K562 (cell line): ENCODE measurements around the gene SCGB1D1. TPM values are rescaled to one million over a fixed set of nuclear protein-coding genes. Genes with fewer than 3 reads are reported as not detected.
A peak's percentile ranks its signal among the peaks of the same experiment; 100 is the strongest.

Experiments used
- ATAC-seq: fragments of 200-7000 bp; cut with Tn5 transposase; 3 replicates; pipeline ENCODE4 v1.9.1; 2020; ENCODE audit warnings: moderate library complexity
- BruUV-seq: library from RNA; stranded (reverse); fragments of 400-500 nt; replicated peaks from 2 replicates; lab custom pipeline; 2021; lab: Mats Ljungman, UMichigan
- CTCF ChIA-PET: fragments of 300-600 bp; formaldehyde crosslinking; extraction: SDS; loops from one replicate; lab custom pipeline; 2021; ENCODE audit warnings: low intra/inter-chr PET ratio; lab: Yijun Ruan, JAX
- POLR2A ChIA-PET: fragments of 300-600, 350-650 bp; sonication (Branson Sonifier 250); formaldehyde crosslinking; extraction: SDS; loops from one replicate; lab custom pipeline; 2021; ENCODE audit warnings: antibody characterized with exemption, inconsistent platforms; lab: Yijun Ruan, JAX
- DNase-seq, 4 experiments: peaks; one replicate each; pipeline versions ENCODE4 v3.0.0 to v3.0.0-alpha.2; 2011 to 2018; ENCODE audit warnings: low spot score in 3 of 4, mixed read lengths in 3 of 4; ENCODE audit errors: extremely low read depth in 1 of 4
- FAIRE-seq: peaks from 2 replicates; lab custom pipeline; 2011; peaks lifted over from hg19 to GRCh38; lab: Jason Lieb, UNC
- H2AFZ ChIP-seq: 2 replicates; pipeline ENCODE4 v1.6.0; 2011; ENCODE audit warnings: low read depth, low read length, control low read depth, inconsistent platforms
- H3K27ac ChIP-seq: fragments of 200-600 bp; 3 replicates; pipeline ENCODE4 v1.8.0; 2011; ENCODE audit warnings: low read depth, mild to moderate bottlenecking, control low read depth, inconsistent platforms, low read length, moderate library complexity, mixed read lengths; ENCODE audit errors: extremely low read depth
- H3K27me3 ChIP-seq, 2 experiments: fragments of 300-600 bp in 1 of 2; 2 replicates in 1 of 2; 3 replicates in 1 of 2; pipeline versions ENCODE4 v1.6.0 to v1.8.0; 2011; ENCODE audit warnings: inconsistent platforms in 2 of 2, low read length in 2 of 2, mild to moderate bottlenecking in 1 of 2, mixed read lengths in 1 of 2, moderate library complexity in 1 of 2; ENCODE audit not compliant: control insufficient read depth in 2 of 2, insufficient read depth in 2 of 2
- H3K36me3 ChIP-seq: fragments of 300-600 bp; 3 replicates; pipeline ENCODE4 v1.8.0; 2011; ENCODE audit warnings: mild to moderate bottlenecking, low read length, inconsistent platforms; ENCODE audit not compliant: control insufficient read depth, insufficient read depth
- H3K4me1 ChIP-seq, 2 experiments: fragments of 200-600 bp in 1 of 2; replicated peaks in 1 of 2; 2 replicates in 1 of 2; 3 replicates in 1 of 2; pipeline versions ENCODE4 v1.5.1 to v1.8.0; 2011; ENCODE audit warnings: inconsistent platforms in 2 of 2, low read length in 2 of 2, mild to moderate bottlenecking in 1 of 2, mixed read lengths in 1 of 2, moderate library complexity in 1 of 2; ENCODE audit not compliant: control insufficient read depth in 2 of 2, insufficient read depth in 2 of 2
- H3K4me2 ChIP-seq: 2 replicates; pipeline ENCODE4 v1.6.1; 2011; ENCODE audit warnings: low read length, control low read depth, inconsistent platforms, mixed read lengths; ENCODE audit not compliant: insufficient read depth
- H3K4me3 ChIP-seq: fragments of 200-600 bp; sonication (generic), shearing (Covaris generic); 2 replicates; pipeline ENCODE4 v1.5.1; 2016; ENCODE audit warnings: control low read depth, inconsistent platforms
- H3K79me2 ChIP-seq: fragments of 200-600 bp; 3 replicates; pipeline ENCODE4 v1.8.0; 2011; ENCODE audit warnings: low read length, inconsistent platforms; ENCODE audit not compliant: control insufficient read depth, insufficient read depth
- H3K9ac ChIP-seq, 2 experiments: 2 replicates each; pipeline versions ENCODE4 v1.6.0 to v1.6.1; 2011; ENCODE audit warnings: low read depth in 2 of 2, low read length in 2 of 2, control low read depth in 1 of 2, inconsistent platforms in 1 of 2, mild to moderate bottlenecking in 1 of 2, mixed read lengths in 1 of 2; ENCODE audit not compliant: insufficient read depth in 1 of 2
- H3K9me1 ChIP-seq: one replicate; pipeline ENCODE4 v1.6.0; 2011; ENCODE audit warnings: inconsistent platforms, mild to moderate bottlenecking, low read length, moderate library complexity; ENCODE audit not compliant: control insufficient read depth, insufficient read depth
- H3K9me3 ChIP-seq: replicated peaks from 2 replicates; pipeline ENCODE4 v1.5.1; 2011; ENCODE audit warnings: low read depth, low read length, inconsistent platforms; ENCODE audit not compliant: control insufficient read depth, insufficient read depth
- H4K20me1 ChIP-seq: replicated peaks from 2 replicates; pipeline ENCODE4 v1.6.1; 2011; ENCODE audit warnings: low read length, inconsistent platforms, mixed read lengths; ENCODE audit not compliant: control insufficient read depth, insufficient read depth
- CLOCK ChIP-seq: fragments of 250-450 bp; sonication (Bioruptor Pico); IDR thresholded peaks from 2 replicates; pipeline ENCODE4 v1.4.0; 2020; ENCODE audit warnings: mild to moderate bottlenecking, moderate library complexity, borderline replicate concordance
- GABPA ChIP-seq: fragments of 200-800 bp; sonication (Bioruptor generic); conservative IDR thresholded peaks from 2 replicates; pipeline ENCODE4 v1.6.1; 2016; ENCODE audit warnings: low read depth, missing genetic modification characterization, missing compliant biosample characterization
- HNRNPK ChIP-seq: fragments of 200-400 bp; formaldehyde crosslinking; IDR thresholded peaks from one replicate; pipeline ENCODE4 v1.6.1; 2018; ENCODE audit warnings: mild to moderate bottlenecking, low read depth, low read length; ENCODE audit not compliant: poor library complexity, severe bottlenecking
- MTA2 ChIP-seq: fragments of 450-650 bp; IDR thresholded peaks from 2 replicates; pipeline ENCODE4 v1.6.1; 2016; ENCODE audit warnings: low read depth
- NFIC ChIP-seq: fragments of 450-650 bp; IDR thresholded peaks from 2 replicates; pipeline ENCODE4 v1.6.1; 2017; ENCODE audit warnings: mild to moderate bottlenecking, inconsistent platforms
- NFIX ChIP-seq: fragments of 250-450 bp; sonication (Bioruptor Pico); IDR thresholded peaks from 2 replicates; pipeline ENCODE4 v1.4.0; 2020; ENCODE audit warnings: low read depth, mild to moderate bottlenecking, moderate library complexity
- TEAD2 ChIP-seq: fragments of 450-650 bp; IDR thresholded peaks from 2 replicates; pipeline ENCODE4 v1.6.1; 2016; ENCODE audit warnings: missing genetic modification characterization, control low read depth, missing compliant biosample characterization
- ZNF592 ChIP-seq: fragments of 450-650 bp; IDR thresholded peaks from 2 replicates; pipeline ENCODE4 v1.6.1; 2017; ENCODE audit warnings: antibody characterized with exemption, mild to moderate bottlenecking
- ZNF668 ChIP-seq: fragments of 250-450 bp; sonication (Bioruptor Pico); IDR thresholded peaks from 2 replicates; pipeline ENCODE4 v1.8.0; 2022; ENCODE audit warnings: mild to moderate bottlenecking, inconsistent platforms
- WGBS: fragments of 100-300 bp; shearing (Covaris generic); methylation state at CpG from one replicate; pipeline ENCODE4 v1.1.6; 2016; ENCODE audit warnings: low coverage, mixed read lengths; ENCODE audit not compliant: insufficient coverage; ENCODE audit errors: missing lambda C conversion rate; 5-methylcytosine and 5-hydroxymethylcytosine counted together
- in situ Hi-C: fragments of 300-500 bp; cut with MboI; formaldehyde crosslinking; loops from 4 replicates; pipeline ENCODE4 v1.15.0; 2018; ENCODE audit warnings: inconsistent platforms, mixed read lengths
- intact Hi-C: fragments of 100-400 bp; cut with micrococcal nuclease; formaldehyde crosslinking; loops from 2 replicates; pipeline ENCODE4 v1.14.2; 2022
- polyA plus RNA-seq, 8 experiments: library from polyadenylated mRNA; depleted of rRNA in 4 of 8; stranded (reverse) in 5 of 8; unstranded in 3 of 8; fragments of >200 nt; fragmentation: Nextera tagmentation in 2 of 8; fragmentation: Illumina TruSeq in 1 of 8; extraction: Ambion mirVana in 2 of 8; extraction: Trizol in 1 of 8; gene quantifications; 2 replicates each; pipeline versions ENCODE4 v1.2.1 to v1.2.3, GENCODE V29; 2011 to 2014; ENCODE audit warnings: inconsistent platforms in 1 of 8, missing spikeins in 1 of 8
- total RNA-seq, 7 experiments: library from RNA; depleted of rRNA in 6 of 7; stranded (reverse); fragments of >200 nt in 6 of 7; fragmentation: Illumina TruSeq in 2 of 7; extraction: Trizol in 2 of 7; gene quantifications; 2 replicates each; pipeline versions ENCODE4 v1.2.1 to v1.2.3, GENCODE V29; 2011 to 2021; ENCODE audit warnings: low replicate concordance in 1 of 7

The SCGB1D1 gene
- total and polyA plus RNA-seq, 9 of the 15 experiments (the other 6 are each of a cell fraction or from before 2014, with no cell fraction given): not detected

DNA sequence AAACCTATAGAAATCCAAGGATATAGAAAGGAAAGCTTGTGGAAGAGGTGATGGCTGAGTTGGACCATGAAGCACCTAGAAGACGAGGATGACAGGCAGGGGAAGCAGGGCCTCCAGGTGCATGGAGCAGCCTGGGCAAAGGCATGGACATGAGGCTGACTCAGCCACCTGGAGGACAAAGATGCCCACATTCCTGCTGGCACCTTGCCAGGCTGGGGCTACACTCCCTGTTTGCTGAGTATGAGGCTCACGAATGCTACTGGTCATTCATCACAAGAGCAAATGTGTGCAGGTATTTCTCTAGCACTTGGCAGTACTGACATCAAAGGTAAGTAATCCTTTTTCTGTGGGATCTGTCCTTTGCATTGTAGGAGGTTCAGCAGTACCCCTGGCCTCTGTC is 11.4 kb downstream of the SCGB1D1 start:
- intact Hi-C loops (no loop called here), in situ Hi-C loops (no loop called here)
- Histone ChIP-seq H4K20me1 (no peaks in the 10 kb centered on the region), H3K4me2 (no peak overlapping the region), H3K9me1 (no peaks in the 10 kb centered on the region), H3K9ac (no peak overlapping the region), H3K79me2 (no peaks in the 10 kb centered on the region), H3K9me3 (no peaks in the 10 kb centered on the region), H3K27me3 (peaks cover 17 to 52% of the 10 kb centered on the region in 2 experiments), H2AFZ (no peak overlapping the region), H3K4me1 (no peaks in the 10 kb centered on the region; a peak in 1 of 5 replicates), H3K4me3 (no peak overlapping the region), H3K27ac (no peak overlapping the region), H3K36me3 (no peaks in the 10 kb centered on the region)
- DNase-seq (no peak), ATAC-seq (no peak), FAIRE-seq (no peak)
- ChIA-PET CTCF (no interaction called here), POLR2A (no interaction called here)
- no TSS peak for BruUV-seq
- peak; percentile 56; the same call in 1 of the 2 replicates for TF ChIP-seq NFIX (CRISPR knock-in tag)
- TF ChIP-seq NFIC: peak; percentile 79
- TF ChIP-seq ZNF668 (CRISPR knock-in tag): no peak
- WGBS: 4% methylated on average over 2 of the region's 2 CpGs

DNA sequence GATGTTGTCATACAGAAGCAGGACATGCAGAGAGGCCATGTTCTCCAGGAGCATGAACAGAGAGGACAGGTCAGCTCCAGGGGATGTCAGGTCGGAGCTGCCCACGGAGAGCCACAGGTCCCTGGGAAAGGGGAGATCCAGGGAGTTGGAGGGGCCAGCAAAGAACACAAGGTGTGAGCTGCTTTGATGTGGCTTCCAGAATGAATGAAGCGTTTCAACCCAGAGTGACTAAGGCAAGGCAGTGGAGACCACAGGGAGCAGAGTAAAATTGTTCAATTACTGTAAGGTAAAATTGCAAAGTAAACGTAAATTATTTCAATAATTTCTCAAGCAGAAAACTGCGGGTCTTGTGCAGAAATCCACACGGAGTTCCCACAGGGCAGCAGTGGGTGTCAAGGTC is 12.9 kb downstream of the SCGB1D1 start:
- H4K20me1 ChIP-seq: no peaks in the 10 kb centered on the region
- 2% methylated on average over 6 of the region's 6 CpGs for WGBS
- BruUV-seq: no TSS peak
- H3K27ac ChIP-seq: no peak overlapping the region
- H2AFZ ChIP-seq: no peak overlapping the region
- in situ Hi-C loops (no loop called here), intact Hi-C loops (no loop called here)
- H3K9me3 ChIP-seq: no peaks in the 10 kb centered on the region
- ChIA-PET POLR2A (interaction anchor here (0.6 kb wide), 1 partner anchor 83 kb away, joined by 4 read pairs; no protein-coding TSS in a partner anchor), CTCF (no interaction called here)
- FAIRE-seq: no peak
- no peaks in the 10 kb centered on the region for H3K36me3 ChIP-seq
- H3K79me2 ChIP-seq: no peaks in the 10 kb centered on the region
- H3K4me3 ChIP-seq: no peak overlapping the region
- H3K4me2 ChIP-seq: no peak overlapping the region
- no peak overlapping the region for H3K9ac ChIP-seq
- ATAC-seq: no peak
- no peaks in the 10 kb centered on the region for H3K9me1 ChIP-seq
- DNase-seq: no peak
- no peaks in the 10 kb centered on the region; a peak in 1 of 5 replicates for H3K4me1 ChIP-seq
- peaks cover 19 to 47% of the 10 kb centered on the region in 2 experiments for H3K27me3 ChIP-seq
- TF ChIP-seq TEAD2: no peak
- no peak for TF ChIP-seq ZNF592
- no peak for TF ChIP-seq MTA2
- TF ChIP-seq GABPA (tag): no peak
- no peak for TF ChIP-seq HNRNPK
- no peak for TF ChIP-seq CLOCK (CRISPR knock-in tag)
